Transverse colon (tissue), 3 donors: ENCODE measurements around the gene PPP1R9B.

Experiments used
- CTCF ChIP-seq, 5 experiments: fragments of 200-600 bp in 3 of 5; fragments of 450-650 bp in 2 of 5; sonication (generic) in 3 of 5; IDR thresholded peaks; 1 replicate in 2 of 5; 2 replicates in 3 of 5; pipeline ENCODE4 v1.5.1; 2016 to 2017; ENCODE audit warnings: antibody characterized with exemption in 5 of 5, inconsistent platforms in 3 of 5, mild to moderate bottlenecking in 2 of 5, moderate library complexity in 1 of 5
- POLR2A ChIP-seq: fragments of 450-650 bp; IDR thresholded peaks from one replicate; pipeline ENCODE4 v1.6.1; 2016; ENCODE audit warnings: antibody characterized with exemption, mild to moderate bottlenecking, moderate library complexity

- no peak for TF ChIP-seq CTCF (IDR thresholded peaks at IDR 0.05)
- TF ChIP-seq POLR2A = no peak
These were observed 45.6 kb upstream of the PPP1R9B start for GRCh38 chr17:50196036-50196435.
